ENCODE results near the gene LCE4A. TPM values are rescaled to one million over a fixed set of nuclear protein-coding genes. Genes with fewer than 3 reads are reported as not detected.

LCE4A gene
- polyA plus RNA-seq, 1 experiment: not detected

DNA sequence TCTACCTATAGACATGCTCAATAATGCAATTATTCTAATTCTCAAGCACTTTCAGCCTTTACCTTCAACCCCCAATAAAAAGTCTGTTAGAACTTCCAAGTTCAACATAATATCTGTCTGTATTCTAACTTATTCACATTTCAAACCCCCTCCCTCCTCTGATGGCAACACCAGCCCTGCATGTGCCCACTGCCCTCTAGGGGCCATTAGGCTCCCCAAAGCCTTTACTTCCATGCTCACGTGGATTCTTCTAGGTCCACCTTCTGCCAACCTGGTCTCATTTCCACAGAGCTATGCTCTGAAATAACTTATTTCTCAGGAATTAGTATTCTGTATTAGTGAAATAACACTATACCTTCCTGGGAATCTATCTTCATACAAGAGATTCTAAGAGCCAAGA is 27.7 kb downstream of the LCE4A start:
- Histone ChIP-seq H3K4me3 (ENCODE audit: low read depth, low read length) (no peak overlapping the region), H3K9me3 (ENCODE audit: control insufficient read depth, insufficient read depth, low read length) (peaks cover 8% of the 10 kb centered on the region), H3K27ac (ENCODE audit: low read depth, low read length) (no peak overlapping the region), H3K27me3 (ENCODE audit: control insufficient read depth, insufficient read depth, low read length) (no peaks in the 10 kb centered on the region)
- ChIA-PET POLR2A (no interaction called here), CTCF (no interaction called here)
- no peak for DNase-seq (ENCODE audit: low read depth, low spot score)
- TF ChIP-seq, protein P1, sequence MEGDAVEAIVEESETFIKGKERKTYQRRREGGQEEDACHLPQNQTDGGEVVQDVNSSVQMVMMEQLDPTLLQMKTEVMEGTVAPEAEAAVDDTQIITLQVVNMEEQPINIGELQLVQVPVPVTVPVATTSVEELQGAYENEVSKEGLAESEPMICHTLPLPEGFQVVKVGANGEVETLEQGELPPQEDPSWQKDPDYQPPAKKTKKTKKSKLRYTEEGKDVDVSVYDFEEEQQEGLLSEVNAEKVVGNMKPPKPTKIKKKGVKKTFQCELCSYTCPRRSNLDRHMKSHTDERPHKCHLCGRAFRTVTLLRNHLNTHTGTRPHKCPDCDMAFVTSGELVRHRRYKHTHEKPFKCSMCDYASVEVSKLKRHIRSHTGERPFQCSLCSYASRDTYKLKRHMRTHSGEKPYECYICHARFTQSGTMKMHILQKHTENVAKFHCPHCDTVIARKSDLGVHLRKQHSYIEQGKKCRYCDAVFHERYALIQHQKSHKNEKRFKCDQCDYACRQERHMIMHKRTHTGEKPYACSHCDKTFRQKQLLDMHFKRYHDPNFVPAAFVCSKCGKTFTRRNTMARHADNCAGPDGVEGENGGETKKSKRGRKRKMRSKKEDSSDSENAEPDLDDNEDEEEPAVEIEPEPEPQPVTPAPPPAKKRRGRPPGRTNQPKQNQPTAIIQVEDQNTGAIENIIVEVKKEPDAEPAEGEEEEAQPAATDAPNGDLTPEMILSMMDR (IDR thresholded peaks at IDR 0.05; ENCODE audit: low read depth, low read length): no peak

DNA sequence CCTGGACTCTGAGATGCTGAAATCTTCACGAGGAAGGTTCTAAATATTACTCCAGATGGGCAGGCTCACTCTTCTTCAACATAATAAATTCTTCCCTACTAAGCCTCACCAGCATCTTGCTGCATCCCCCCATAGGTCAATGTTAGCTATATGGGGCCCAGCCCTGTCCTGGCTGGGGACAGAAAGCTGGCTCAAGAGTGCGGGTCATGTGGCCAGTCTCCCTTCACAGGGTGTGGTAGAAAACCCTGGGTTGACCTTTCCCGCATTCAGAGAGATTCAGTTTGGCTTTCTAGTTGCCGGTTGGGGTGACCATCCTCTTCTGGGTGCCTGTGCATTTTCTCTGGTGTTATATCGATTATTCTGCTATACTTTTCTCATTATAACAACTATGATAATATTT is 30.0 kb downstream of the LCE4A start:
- Histone ChIP-seq H3K27ac (ENCODE audit: low read depth, low read length) (no peak overlapping the region), H3K4me3 (ENCODE audit: low read depth, low read length) (no peak overlapping the region), H3K9me3 (ENCODE audit: control insufficient read depth, insufficient read depth, low read length) (peaks cover 8% of the 10 kb centered on the region), H3K27me3 (ENCODE audit: control insufficient read depth, insufficient read depth, low read length) (no peaks in the 10 kb centered on the region)
- no peak for DNase-seq (ENCODE audit: low read depth, low spot score)
- ChIA-PET CTCF (no interaction called here), POLR2A (no interaction called here)
- TF ChIP-seq, protein P1 (IDR thresholded peaks at IDR 0.05; ENCODE audit: low read depth, low read length): no peak

DNA sequence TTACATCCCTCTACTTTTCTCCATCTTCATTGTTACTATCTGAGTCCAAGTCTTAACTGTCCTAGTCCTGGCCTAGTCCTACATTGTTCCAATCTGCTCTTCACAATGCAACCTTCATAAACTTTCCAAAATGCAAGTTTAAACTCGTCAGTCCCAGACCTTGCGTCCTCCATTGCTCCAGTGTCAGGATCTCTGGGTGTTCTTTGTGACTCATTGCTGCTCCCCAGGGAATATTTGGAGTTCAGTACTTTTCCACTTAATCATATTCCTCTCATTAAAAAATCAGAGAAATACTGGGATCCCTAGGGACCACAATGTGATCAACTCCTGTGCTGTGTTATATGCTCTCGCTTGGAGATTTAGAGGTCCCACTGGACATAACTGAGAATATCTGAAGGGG is 31.9 kb downstream of the LCE4A start:
- ChIA-PET POLR2A (no interaction called here), CTCF (no interaction called here)
- Histone ChIP-seq H3K27ac (ENCODE audit: low read depth, low read length) (no peak overlapping the region), H3K27me3 (ENCODE audit: control insufficient read depth, insufficient read depth, low read length) (no peaks in the 10 kb centered on the region), H3K9me3 (ENCODE audit: control insufficient read depth, insufficient read depth, low read length) (peaks cover 15% of the 10 kb centered on the region), H3K4me3 (ENCODE audit: low read depth, low read length) (no peak overlapping the region)
- no peak for DNase-seq (ENCODE audit: low read depth, low spot score)
- TF ChIP-seq, protein P1 (IDR thresholded peaks at IDR 0.05; ENCODE audit: low read depth, low read length): no peak

DNA sequence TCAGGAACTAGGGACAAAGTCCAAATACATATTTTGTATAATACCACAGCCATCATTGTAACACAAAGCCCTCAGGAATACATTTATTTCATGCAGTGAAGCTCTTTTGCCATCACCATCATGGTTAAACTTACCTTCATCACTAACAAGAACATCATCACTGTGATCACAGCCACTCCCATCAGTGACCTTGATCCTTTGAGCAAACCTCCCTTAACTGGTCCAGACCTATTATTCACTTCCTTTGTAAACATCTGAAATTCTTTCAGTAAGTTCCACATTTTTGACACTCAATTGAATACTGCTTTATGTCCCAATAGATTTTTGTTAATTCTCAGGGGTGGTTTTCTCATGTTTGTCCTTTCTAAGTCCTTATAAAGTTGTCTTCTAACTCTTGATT is 33.7 kb downstream of the LCE4A start:
- Histone ChIP-seq H3K9me3 (ENCODE audit: control insufficient read depth, insufficient read depth, low read length) (peaks cover 15% of the 10 kb centered on the region), H3K4me3 (ENCODE audit: low read depth, low read length) (no peak overlapping the region), H3K27me3 (ENCODE audit: control insufficient read depth, insufficient read depth, low read length) (no peaks in the 10 kb centered on the region), H3K27ac (ENCODE audit: low read depth, low read length) (no peak overlapping the region)
- ChIA-PET POLR2A (no interaction called here), CTCF (no interaction called here)
- DNase-seq (ENCODE audit: low read depth, low spot score): no peak
- TF ChIP-seq, protein P1 (IDR thresholded peaks at IDR 0.05; ENCODE audit: low read depth, low read length): no peak

DNA sequence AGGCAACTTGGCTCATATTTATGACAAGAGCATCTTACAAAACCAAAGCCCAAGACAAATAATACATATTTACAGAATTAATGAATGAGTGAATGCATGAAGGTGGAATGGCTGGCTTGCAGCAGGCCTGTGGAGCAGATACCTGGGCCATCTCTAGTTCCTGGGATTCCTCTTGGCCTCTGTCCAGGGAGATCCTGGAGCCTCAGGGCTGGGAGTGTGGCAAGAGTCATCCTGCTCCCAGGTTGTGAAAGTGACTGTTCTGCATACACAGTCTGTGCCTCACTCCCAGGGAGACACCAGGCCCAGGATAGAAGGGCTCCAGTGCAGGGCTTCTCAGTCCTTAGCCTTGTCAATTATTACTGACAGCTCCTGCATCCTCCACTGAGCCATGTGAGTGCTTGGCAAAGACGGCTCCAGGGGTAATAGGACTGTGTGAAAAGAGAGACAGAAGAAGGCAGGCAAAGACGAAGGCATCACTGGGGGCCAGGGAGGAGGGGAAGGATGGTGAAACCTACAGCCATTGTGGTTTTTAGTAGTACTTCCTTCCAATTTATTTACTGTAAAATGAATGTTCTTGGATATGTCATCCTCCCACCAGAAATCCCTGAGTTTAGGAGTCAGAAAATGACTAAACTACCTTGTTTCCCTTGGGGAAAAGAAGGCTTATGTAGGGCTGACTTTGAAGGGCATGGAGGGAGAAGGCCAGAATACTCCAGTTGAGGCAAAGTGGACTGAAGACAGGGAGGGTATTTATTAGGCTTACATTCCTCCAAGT is 35.6 kb downstream of the LCE4A start:
- no peak overlapping the region for H3K27ac ChIP-seq (ENCODE audit: low read depth, low read length)
- POLR2A ChIA-PET: no interaction called here
- H3K27me3 ChIP-seq (ENCODE audit: control insufficient read depth, insufficient read depth, low read length): no peaks in the 10 kb centered on the region
- no peak overlapping the region for H3K4me3 ChIP-seq (ENCODE audit: low read depth, low read length)
- DNase-seq (ENCODE audit: low read depth, low spot score): no peak
- TF ChIP-seq, protein P1 (IDR thresholded peaks at IDR 0.05; ENCODE audit: low read depth, low read length): no peak
- CTCF ChIA-PET: no interaction called here
- peaks cover 6% of the 10 kb centered on the region for H3K9me3 ChIP-seq (ENCODE audit: control insufficient read depth, insufficient read depth, low read length)

Measured in AG04450 (cell line).